ENCODE data around the gene DUSP1. TPM values are rescaled to one million over a fixed set of nuclear protein-coding genes. Genes with fewer than 3 reads are reported as not detected.

DUSP1 gene
- total RNA-seq, 4 donors from 2014 or later, result 469 to 701 (median 567) TPM

DNA sequence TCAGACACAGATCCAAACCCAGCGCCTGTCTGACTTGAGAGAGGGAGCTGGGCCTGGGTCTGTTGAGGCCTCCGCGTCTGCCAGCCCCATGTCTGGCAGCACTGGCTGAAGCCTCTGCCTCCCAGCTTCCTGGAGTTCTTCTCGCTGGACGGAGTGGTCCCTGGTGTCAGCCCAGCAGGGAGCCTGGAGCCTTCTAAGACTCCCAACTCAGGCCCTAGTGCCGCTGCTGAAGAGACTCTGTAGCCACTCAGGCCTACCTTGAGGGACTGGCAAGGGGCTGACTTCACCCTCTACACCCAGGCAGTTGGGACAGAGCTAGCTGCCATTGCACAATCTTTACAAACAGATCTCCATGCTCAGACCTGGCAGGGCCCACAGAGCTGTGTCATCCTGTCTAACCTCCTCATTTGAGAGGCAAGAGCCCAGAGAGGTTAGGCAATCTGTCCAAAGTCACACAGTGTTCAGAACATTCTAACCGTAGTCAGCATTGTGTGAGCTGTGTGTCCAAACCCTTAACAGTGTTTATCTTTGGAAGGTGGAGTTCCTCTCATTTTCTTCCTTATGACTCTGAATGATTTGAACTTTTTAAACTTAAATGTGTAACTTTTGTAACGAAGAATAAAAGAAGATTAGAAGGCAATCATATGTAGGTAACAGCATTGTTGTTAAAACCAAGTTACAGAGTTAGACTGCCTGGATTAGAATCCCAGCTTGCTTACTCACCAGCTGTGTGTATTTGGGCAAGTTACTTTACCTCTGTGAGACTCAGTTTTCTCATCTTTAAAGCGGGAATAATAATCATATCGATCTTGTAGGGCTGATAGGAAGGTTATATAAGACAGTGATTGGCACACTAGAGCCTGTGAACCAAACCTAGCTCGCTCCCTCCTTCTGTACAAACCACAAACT is 4.6 kb upstream of the DUSP1 start:
- H3K27ac ChIP-seq, result peak overlapping the region; percentile 99 to 100 (median 100)
- intact Hi-C loops (cut with DNase I; ENCODE audit: low total_unique reads), result loop anchor here (10.0 kb wide), 1 partner anchor 59 kb away; the partner anchor contains the start of gene ERGIC1
- no peak overlapping the region for H3K4me3 ChIP-seq
- 55 to 62% methylated on average over 5 to 8 of the region's 11 CpGs for WGBS, 2 donors (ENCODE audit: low coverage in 1 of 2)
- in situ Hi-C loops (cut with MboI; ENCODE audit: low pct_ligation_motif_present in 1 of 4, low pct_unique_long_range_greater_than_20kb in 1 of 4, low sequenced_read_pairs in 3 of 4), result loop anchor here in 2 of 4 donors (10.0 kb wide), 2 partner anchors 59 to 79 kb away; partner anchors contain the start of gene ERGIC1 (in 1 of the 2)
- peaks cover 40 to 89% (median 75%) of the 10 kb centered on the region in 4 donors for H3K4me1 ChIP-seq
- no peaks in the 10 kb centered on the region for H3K9me3 ChIP-seq
- TF ChIP-seq POLR2A (IDR thresholded peaks at IDR 0.05) (peak; percentile 49), EP300 (IDR thresholded peaks at IDR 0.05; ENCODE audit: low read depth) (peak; percentile 93), CTCF (IDR thresholded peaks at IDR 0.05) (no peak), POLR2AphosphoS5 (IDR thresholded peaks at IDR 0.05) (peak; percentile 50 to 85 (median 58))
- H3K36me3 ChIP-seq, result no peaks in the 10 kb centered on the region
- no peaks in the 10 kb centered on the region for H3K27me3 ChIP-seq
- peak; percentile 84 for DNase-seq

- intact Hi-C loops (cut with DNase I; ENCODE audit: low total_unique reads) (loop anchor here (10.0 kb wide), 1 partner anchor 60 kb away; the partner anchor contains the start of gene ERGIC1), in situ Hi-C loops (cut with MboI; ENCODE audit: low pct_ligation_motif_present in 1 of 4, low pct_unique_long_range_greater_than_20kb in 1 of 4, low sequenced_read_pairs in 3 of 4) (loop anchor here in 2 of 4 donors (10.0 kb wide), 2 partner anchors 60 to 80 kb away; partner anchors contain the start of gene ERGIC1 (in 1 of the 2))
- TF ChIP-seq POLR2AphosphoS5 (IDR thresholded peaks at IDR 0.05) (no peak), POLR2A (IDR thresholded peaks at IDR 0.05) (no peak), CTCF (IDR thresholded peaks at IDR 0.05) (no peak), EP300 (IDR thresholded peaks at IDR 0.05; ENCODE audit: low read depth) (no peak)
- Histone ChIP-seq H3K4me3 (no peak overlapping the region), H3K4me1 (peaks cover 40 to 84% (median 75%) of the 10 kb centered on the region in 4 donors), H3K27me3 (no peaks in the 10 kb centered on the region), H3K9me3 (no peaks in the 10 kb centered on the region), H3K27ac (peak overlapping the region; percentile 99 to 100 (median 100)), H3K36me3 (peaks cover 0 to 7% (median 1%) of the 10 kb centered on the region in 4 donors)
- WGBS, 2 donors (ENCODE audit: low coverage in 1 of 2), result 86 to 89% methylated on average over 3 to 7 of the region's 7 CpGs
- DNase-seq, result no peak
Observed at GRCh38 chr5:172774561-172775315, 3.7 kb upstream of the DUSP1 start.

DNA sequence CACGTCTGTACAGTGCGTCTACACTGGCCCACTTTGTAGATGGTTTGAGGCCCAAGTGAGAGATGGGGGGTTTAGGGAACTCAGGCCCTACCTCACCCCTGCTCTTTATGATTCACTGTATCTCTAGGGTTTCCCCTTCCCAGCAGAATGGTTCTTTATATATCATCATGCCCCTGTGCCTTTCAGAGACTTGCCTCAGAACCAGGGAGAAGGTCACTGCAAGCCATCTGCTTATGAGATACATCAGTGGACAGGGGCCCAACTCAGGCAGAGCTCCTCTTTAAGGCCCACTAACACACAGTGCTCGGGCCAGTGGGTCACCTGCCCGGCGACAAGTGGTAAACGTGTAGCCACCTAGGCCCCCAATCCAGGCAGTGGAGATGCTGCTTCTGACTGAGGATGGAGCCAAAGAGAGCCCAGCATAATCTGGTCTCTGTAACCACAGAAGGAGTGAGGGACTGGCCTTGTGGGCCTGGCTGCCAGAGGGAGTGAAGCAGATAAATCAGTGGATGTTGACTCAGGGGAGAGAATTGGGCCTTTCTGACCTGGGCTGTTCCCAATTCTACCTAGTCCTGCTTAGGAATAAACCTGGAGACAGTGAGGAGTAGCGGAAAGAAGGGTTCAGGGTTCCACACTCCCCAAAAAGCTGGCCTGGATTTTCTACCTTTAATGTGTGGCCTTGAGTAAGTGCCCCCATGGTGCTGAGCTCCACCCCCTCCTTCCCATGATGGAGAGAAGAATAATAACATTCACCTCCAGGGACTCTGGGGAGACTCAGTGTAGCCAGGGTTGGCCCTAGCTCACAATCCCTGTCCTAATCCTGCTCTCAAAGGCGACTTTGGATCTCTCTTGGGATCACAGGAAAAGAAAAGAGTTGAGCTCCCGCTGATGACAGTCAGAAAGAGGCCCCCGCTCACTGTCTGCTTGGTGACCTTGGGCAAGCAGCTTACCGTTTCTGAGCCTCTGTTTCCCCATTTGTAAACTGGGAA is 2.8 kb upstream of the DUSP1 start:
- peaks cover 0 to 16% (median 6%) of the 10 kb centered on the region in 4 donors for H3K36me3 ChIP-seq
- in situ Hi-C loops (cut with MboI; ENCODE audit: low pct_ligation_motif_present in 1 of 4, low pct_unique_long_range_greater_than_20kb in 1 of 4, low sequenced_read_pairs in 3 of 4), result loop anchor here in 2 of 4 donors (10.0 kb wide), 2 partner anchors 61 to 81 kb away; partner anchors contain the start of gene ERGIC1 (in 1 of the 2)
- no peaks in the 10 kb centered on the region for H3K9me3 ChIP-seq
- H3K27me3 ChIP-seq, result no peaks in the 10 kb centered on the region
- H3K4me3 ChIP-seq, result no peak overlapping the region
- TF ChIP-seq POLR2AphosphoS5 (IDR thresholded peaks at IDR 0.05) (no peak), POLR2A (IDR thresholded peaks at IDR 0.05) (no peak), CTCF (IDR thresholded peaks at IDR 0.05) (no peak), EP300 (IDR thresholded peaks at IDR 0.05; ENCODE audit: low read depth) (no peak)
- intact Hi-C loops (cut with DNase I; ENCODE audit: low total_unique reads), result loop anchor here (10.0 kb wide), 1 partner anchor 61 kb away; the partner anchor contains the start of gene ERGIC1
- peaks cover 39 to 82% (median 74%) of the 10 kb centered on the region in 4 donors for H3K4me1 ChIP-seq
- no peak for DNase-seq
- 80 to 83% methylated on average over 4 to 9 of the region's 11 CpGs for WGBS, 2 donors (ENCODE audit: low coverage in 1 of 2)
- H3K27ac ChIP-seq, result peak overlapping the region; percentile 99 to 100 (median 100)

Data from transverse colon (tissue), 4 donors.